Measurements from ENCODE around the gene KRT81.
"Not testable (repeated sequence)": the region's sequence is repeated elsewhere in the genome, so short reads cannot be mapped to it uniquely, and the experiment has no call there.

GRCh38 chr12:52301721-52302120, 10.4 kb upstream of the KRT81 start:
- TF ChIP-seq, protein P1, sequence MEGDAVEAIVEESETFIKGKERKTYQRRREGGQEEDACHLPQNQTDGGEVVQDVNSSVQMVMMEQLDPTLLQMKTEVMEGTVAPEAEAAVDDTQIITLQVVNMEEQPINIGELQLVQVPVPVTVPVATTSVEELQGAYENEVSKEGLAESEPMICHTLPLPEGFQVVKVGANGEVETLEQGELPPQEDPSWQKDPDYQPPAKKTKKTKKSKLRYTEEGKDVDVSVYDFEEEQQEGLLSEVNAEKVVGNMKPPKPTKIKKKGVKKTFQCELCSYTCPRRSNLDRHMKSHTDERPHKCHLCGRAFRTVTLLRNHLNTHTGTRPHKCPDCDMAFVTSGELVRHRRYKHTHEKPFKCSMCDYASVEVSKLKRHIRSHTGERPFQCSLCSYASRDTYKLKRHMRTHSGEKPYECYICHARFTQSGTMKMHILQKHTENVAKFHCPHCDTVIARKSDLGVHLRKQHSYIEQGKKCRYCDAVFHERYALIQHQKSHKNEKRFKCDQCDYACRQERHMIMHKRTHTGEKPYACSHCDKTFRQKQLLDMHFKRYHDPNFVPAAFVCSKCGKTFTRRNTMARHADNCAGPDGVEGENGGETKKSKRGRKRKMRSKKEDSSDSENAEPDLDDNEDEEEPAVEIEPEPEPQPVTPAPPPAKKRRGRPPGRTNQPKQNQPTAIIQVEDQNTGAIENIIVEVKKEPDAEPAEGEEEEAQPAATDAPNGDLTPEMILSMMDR (IDR thresholded peaks at IDR 0.05; ENCODE audit: poor library complexity, severe bottlenecking): not testable (repeated sequence)
- not testable (repeated sequence) for TF ChIP-seq REST (IDR thresholded peaks at IDR 0.05; ENCODE audit: borderline replicate concordance); MXI1 (conservative IDR thresholded peaks at IDR 0.05; ENCODE audit: poor library complexity, severe bottlenecking)
